ENCODE results near the gene FOCAD. TPM values are rescaled to one million over a fixed set of nuclear protein-coding genes. Genes with fewer than 3 reads are reported as not detected.

FOCAD gene
- total RNA-seq, 1 donor: 45.6 TPM

- H2AFZ ChIP-seq (ENCODE audit: low read length): no peak overlapping the region
- no peak overlapping the region for H3K4me3 ChIP-seq (ENCODE audit: insufficient read depth, low read length)
- no peak overlapping the region for H3K4me2 ChIP-seq (ENCODE audit: insufficient read depth, low read length)
- H3K36me3 ChIP-seq (ENCODE audit: insufficient read depth, low read length): no peaks in the 10 kb centered on the region
- H3K79me2 ChIP-seq (ENCODE audit: insufficient read depth, low read length): peaks cover 2% of the 10 kb centered on the region
- DNase-seq (ENCODE audit: insufficient read length, low spot score, missing footprints): no peak
- no peaks in the 10 kb centered on the region for H4K20me1 ChIP-seq (ENCODE audit: insufficient read depth, low read length)
- no peaks in the 10 kb centered on the region for H3K9me3 ChIP-seq (ENCODE audit: low read depth, low read length)
- no peak for TF ChIP-seq CTCF (IDR thresholded peaks at IDR 0.05; ENCODE audit: extremely low read depth, low read depth, low read length)
- no peak overlapping the region for H3K27ac ChIP-seq (ENCODE audit: low read depth, low read length)
- H3K27me3 ChIP-seq (ENCODE audit: insufficient read depth, low read length): no peaks in the 10 kb centered on the region
- no peaks in the 10 kb centered on the region for H3K4me1 ChIP-seq (ENCODE audit: insufficient read depth, low read length)
These were observed 132.1 kb downstream of the FOCAD start for GRCh38 chr9:20815923-20816703.

- no peak overlapping the region for H3K4me2 ChIP-seq (ENCODE audit: insufficient read depth, low read length)
- no peak for DNase-seq (ENCODE audit: insufficient read length, low spot score, missing footprints)
These were observed 139.0 kb downstream of the FOCAD start for GRCh38 chr9:20823051-20823450.

GRCh38 chr9:20831028-20831427, 147.0 kb downstream of the FOCAD start:
- Histone ChIP-seq H3K9me3 (ENCODE audit: low read depth, low read length) (no peaks in the 10 kb centered on the region), H3K27ac (ENCODE audit: low read depth, low read length) (no peak overlapping the region), H3K79me2 (ENCODE audit: insufficient read depth, low read length) (no peaks in the 10 kb centered on the region), H3K4me3 (ENCODE audit: insufficient read depth, low read length) (no peak overlapping the region), H4K20me1 (ENCODE audit: insufficient read depth, low read length) (no peaks in the 10 kb centered on the region), H3K27me3 (ENCODE audit: insufficient read depth, low read length) (no peaks in the 10 kb centered on the region), H3K36me3 (ENCODE audit: insufficient read depth, low read length) (no peaks in the 10 kb centered on the region), H3K4me1 (ENCODE audit: insufficient read depth, low read length) (peaks cover 7% of the 10 kb centered on the region), H2AFZ (ENCODE audit: low read length) (no peak overlapping the region), H3K4me2 (ENCODE audit: insufficient read depth, low read length) (no peak overlapping the region)
- no peak for TF ChIP-seq CTCF (IDR thresholded peaks at IDR 0.05; ENCODE audit: extremely low read depth, low read depth, low read length)
- DNase-seq (ENCODE audit: insufficient read length, low spot score, missing footprints): no peak

More at GRCh38 chr9:20823051-20823450, 139.0 kb downstream of the FOCAD start:
- Histone ChIP-seq H3K27me3 (ENCODE audit: insufficient read depth, low read length) (no peaks in the 10 kb centered on the region), H3K36me3 (ENCODE audit: insufficient read depth, low read length) (no peaks in the 10 kb centered on the region), H2AFZ (ENCODE audit: low read length) (no peak overlapping the region), H3K4me3 (ENCODE audit: insufficient read depth, low read length) (no peak overlapping the region), H3K79me2 (ENCODE audit: insufficient read depth, low read length) (no peaks in the 10 kb centered on the region), H3K9me3 (ENCODE audit: low read depth, low read length) (no peaks in the 10 kb centered on the region), H3K27ac (ENCODE audit: low read depth, low read length) (no peak overlapping the region), H4K20me1 (ENCODE audit: insufficient read depth, low read length) (no peaks in the 10 kb centered on the region), H3K4me1 (ENCODE audit: insufficient read depth, low read length) (peaks cover 5% of the 10 kb centered on the region)
- no peak for TF ChIP-seq CTCF (IDR thresholded peaks at IDR 0.05; ENCODE audit: extremely low read depth, low read depth, low read length)

- DNase-seq (ENCODE audit: insufficient read length, low spot score, missing footprints): no peak
- Histone ChIP-seq H3K4me3 (ENCODE audit: insufficient read depth, low read length) (no peak overlapping the region), H3K9me3 (ENCODE audit: low read depth, low read length) (no peaks in the 10 kb centered on the region), H3K27me3 (ENCODE audit: insufficient read depth, low read length) (no peaks in the 10 kb centered on the region), H3K4me1 (ENCODE audit: insufficient read depth, low read length) (peaks cover 7% of the 10 kb centered on the region), H3K36me3 (ENCODE audit: insufficient read depth, low read length) (no peaks in the 10 kb centered on the region), H4K20me1 (ENCODE audit: insufficient read depth, low read length) (no peaks in the 10 kb centered on the region), H3K4me2 (ENCODE audit: insufficient read depth, low read length) (no peak overlapping the region), H3K27ac (ENCODE audit: low read depth, low read length) (no peak overlapping the region), H2AFZ (ENCODE audit: low read length) (no peak overlapping the region), H3K79me2 (ENCODE audit: insufficient read depth, low read length) (no peaks in the 10 kb centered on the region)
- TF ChIP-seq CTCF (IDR thresholded peaks at IDR 0.05; ENCODE audit: extremely low read depth, low read depth, low read length): no peak
These were observed 148.7 kb downstream of the FOCAD start for GRCh38 chr9:20832775-20833174.
